Activated CD8-positive, alpha-beta memory T cell treated with anti-CD3 and anti-CD28 coated beads for 4 hours (primary cell): ENCODE measurements around the gene GPR171.

Experiments used
- DNase-seq, 2 donors: peaks; one replicate each; pipeline ENCODE4 v3.0.0-alpha.2; 2020; ENCODE audit warnings: low read depth in 2 of 2

Gene GPR171

GRCh38 chr3:151213881-151214280, 10.9 kb upstream of the GPR171 start:
- DNase-seq = no peak

GRCh38 chr3:151213151-151213550, 10.1 kb upstream of the GPR171 start:
- DNase-seq = no peak

GRCh38 chr3:151210676-151211381, 7.8 kb upstream of the GPR171 start:
- no peak for DNase-seq

- no peak for DNase-seq
Observed at GRCh38 chr3:151209654-151210053, 6.6 kb upstream of the GPR171 start.

GRCh38 chr3:151206201-151206600, 3.2 kb upstream of the GPR171 start:
- no peak for DNase-seq

GRCh38 chr3:151205482-151205881, 2.5 kb upstream of the GPR171 start:
- DNase-seq = no peak

GRCh38 chr3:151204530-151205402, 1.8 kb upstream of the GPR171 start:
- no peak for DNase-seq

GRCh38 chr3:151201051-151201730, 1.8 kb downstream of the GPR171 start:
- no peak for DNase-seq

- no peak for DNase-seq
Observed at GRCh38 chr3:151200586-151200985, 2.4 kb downstream of the GPR171 start.

GRCh38 chr3:151199554-151200438, 3.2 kb downstream of the GPR171 start:
- no peak for DNase-seq

GRCh38 chr3:151198849-151199248, 4.2 kb downstream of the GPR171 start:
- no peak for DNase-seq

GRCh38 chr3:151197981-151198767, 4.8 kb downstream of the GPR171 start:
- DNase-seq = no peak

GRCh38 chr3:151197228-151197627, 5.8 kb downstream of the GPR171 start:
- no peak for DNase-seq

GRCh38 chr3:151196434-151196833, 6.6 kb downstream of the GPR171 start:
- DNase-seq = no peak

- DNase-seq = no peak
Observed at GRCh38 chr3:151195826-151196225, 7.2 kb downstream of the GPR171 start.

GRCh38 chr3:151192545-151192944, 10.5 kb downstream of the GPR171 start:
- DNase-seq = no peak

- no peak for DNase-seq
Observed at GRCh38 chr3:151191095-151191494, 11.9 kb downstream of the GPR171 start.

- DNase-seq = no peak
Observed at GRCh38 chr3:151183265-151183671, 19.7 kb downstream of the GPR171 start.

GRCh38 chr3:151182349-151183079, 20.5 kb downstream of the GPR171 start:
- no peak for DNase-seq
